Parathyroid adenoma (tissue), 2 donors: ENCODE results near the gene BPIFB4.

ENCODE experiments used
- H2AFZ ChIP-seq: fragments of 300-600 bp; sonication (generic); one replicate; pipeline ENCODE4 v1.7.0; 2017; ENCODE audit warnings: antibody characterized with exemption, mild to moderate bottlenecking
- H3K27ac ChIP-seq: fragments of 300-600 bp; sonication (generic); one replicate; pipeline ENCODE4 v1.7.0; 2017
- H3K27me3 ChIP-seq: fragments of 300-600 bp; sonication (generic); one replicate; pipeline ENCODE4 v1.7.0; 2017; ENCODE audit warnings: low read length; ENCODE audit not compliant: control insufficient read depth, insufficient read depth
- H3K36me3 ChIP-seq: fragments of 300-600 bp; sonication (generic); one replicate; pipeline ENCODE4 v1.7.0; 2017; ENCODE audit warnings: low read length; ENCODE audit not compliant: control insufficient read depth, insufficient read depth
- H3K4me1 ChIP-seq: fragments of 300-600 bp; sonication (generic); one replicate; pipeline ENCODE4 v1.7.0; 2017; ENCODE audit warnings: control low read depth
- H3K4me2 ChIP-seq: fragments of 300-600 bp; sonication (generic); one replicate; pipeline ENCODE4 v1.7.0; 2017; ENCODE audit warnings: low read length
- H3K4me3 ChIP-seq: fragments of 300-600 bp; sonication (generic); one replicate; pipeline ENCODE4 v1.7.0; 2017; ENCODE audit warnings: low read depth, low read length
- H3K79me2 ChIP-seq: fragments of 300-600 bp; sonication (generic); one replicate; pipeline ENCODE4 v1.7.0; 2017; ENCODE audit warnings: control low read depth
- H3K9ac ChIP-seq: fragments of 300-600 bp; sonication (generic); one replicate; pipeline ENCODE4 v1.7.0; 2017; ENCODE audit warnings: mild to moderate bottlenecking
- H3K9me3 ChIP-seq: fragments of 300-600 bp; sonication (generic); one replicate; pipeline ENCODE4 v1.7.0; 2017; ENCODE audit warnings: low read length; ENCODE audit not compliant: control insufficient read depth
- CTCF ChIP-seq: fragments of 300-600 bp; sonication (generic); IDR thresholded peaks from one replicate; pipeline ENCODE4 v1.7.0; 2017; ENCODE audit warnings: antibody characterized with exemption, mild to moderate bottlenecking
- donor health status: primary hyperparathyroidism.

The BPIFB4 gene

GRCh38 chr20:33091147-33091546 is 11.7 kb downstream of the BPIFB4 start:
- Histone ChIP-seq H3K9me3 (no peaks in the 10 kb centered on the region), H3K4me2 (no peak overlapping the region), H3K4me1 (no peaks in the 10 kb centered on the region), H3K36me3 (no peaks in the 10 kb centered on the region), H3K4me3 (no peak overlapping the region), H3K27ac (no peak overlapping the region), H2AFZ (no peak overlapping the region), H3K27me3 (no peaks in the 10 kb centered on the region), H3K79me2 (no peaks in the 10 kb centered on the region), H3K9ac (no peak overlapping the region)
- TF ChIP-seq CTCF, result no peak

- Histone ChIP-seq H3K27me3 (no peaks in the 10 kb centered on the region), H3K79me2 (no peaks in the 10 kb centered on the region), H3K4me1 (no peaks in the 10 kb centered on the region), H2AFZ (no peak overlapping the region), H3K27ac (no peak overlapping the region), H3K9me3 (no peaks in the 10 kb centered on the region), H3K4me2 (no peak overlapping the region), H3K4me3 (no peak overlapping the region), H3K36me3 (no peaks in the 10 kb centered on the region), H3K9ac (no peak overlapping the region)
- no peak for TF ChIP-seq CTCF
These were observed 12.2 kb downstream of the BPIFB4 start for GRCh38 chr20:33091693-33092092.

GRCh38 chr20:33092361-33092760 is 12.9 kb downstream of the BPIFB4 start:
- Histone ChIP-seq H3K9ac (no peak overlapping the region), H3K4me3 (no peak overlapping the region), H3K79me2 (no peaks in the 10 kb centered on the region)

GRCh38 chr20:33093074-33093473 is 13.6 kb downstream of the BPIFB4 start:
- no peaks in the 10 kb centered on the region for H3K27me3 ChIP-seq
- no peaks in the 10 kb centered on the region for H3K9me3 ChIP-seq
- no peaks in the 10 kb centered on the region for H3K36me3 ChIP-seq
- no peak overlapping the region for H3K9ac ChIP-seq
- H3K4me3 ChIP-seq, result no peak overlapping the region
- TF ChIP-seq CTCF, result no peak
- H3K27ac ChIP-seq, result no peak overlapping the region
- no peaks in the 10 kb centered on the region for H3K4me1 ChIP-seq
- no peak overlapping the region for H3K4me2 ChIP-seq
- H2AFZ ChIP-seq, result no peak overlapping the region
- H3K79me2 ChIP-seq, result no peaks in the 10 kb centered on the region

More at GRCh38 chr20:33092361-33092760, 12.9 kb downstream of the BPIFB4 start:
- no peak overlapping the region for H3K27ac ChIP-seq
- H3K4me2 ChIP-seq, result no peak overlapping the region
- H3K4me1 ChIP-seq, result no peaks in the 10 kb centered on the region
- H2AFZ ChIP-seq, result no peak overlapping the region
- H3K27me3 ChIP-seq, result no peaks in the 10 kb centered on the region
- no peaks in the 10 kb centered on the region for H3K36me3 ChIP-seq
- no peak for TF ChIP-seq CTCF
- no peaks in the 10 kb centered on the region for H3K9me3 ChIP-seq

- Histone ChIP-seq H3K4me2 (no peak overlapping the region), H3K36me3 (no peaks in the 10 kb centered on the region), H3K27ac (no peak overlapping the region), H3K4me3 (no peak overlapping the region), H3K4me1 (no peaks in the 10 kb centered on the region), H3K79me2 (no peaks in the 10 kb centered on the region), H3K9me3 (no peaks in the 10 kb centered on the region), H3K9ac (no peak overlapping the region), H3K27me3 (no peaks in the 10 kb centered on the region), H2AFZ (no peak overlapping the region)
- no peak for TF ChIP-seq CTCF
These were observed 14.1 kb downstream of the BPIFB4 start for GRCh38 chr20:33093582-33093981.
